ENCODE results near the gene SORBS1.
A peak's percentile ranks its signal among the peaks of the same experiment; 100 is the strongest.

Gene SORBS1
- total RNA-seq = 1.00 to 1.7 reads per million in 2 experiments

- DNase-seq (ENCODE audit: low read depth) = peak; percentile 84
Measured at GRCh38 chr10:95561177-95561863, at the start of gene SORBS1. Gene SORBS1, minus strand, starts transcription at chr10:95561371. Its CDS starts 120,236 bp downstream, at chr10:95441135.

DNA sequence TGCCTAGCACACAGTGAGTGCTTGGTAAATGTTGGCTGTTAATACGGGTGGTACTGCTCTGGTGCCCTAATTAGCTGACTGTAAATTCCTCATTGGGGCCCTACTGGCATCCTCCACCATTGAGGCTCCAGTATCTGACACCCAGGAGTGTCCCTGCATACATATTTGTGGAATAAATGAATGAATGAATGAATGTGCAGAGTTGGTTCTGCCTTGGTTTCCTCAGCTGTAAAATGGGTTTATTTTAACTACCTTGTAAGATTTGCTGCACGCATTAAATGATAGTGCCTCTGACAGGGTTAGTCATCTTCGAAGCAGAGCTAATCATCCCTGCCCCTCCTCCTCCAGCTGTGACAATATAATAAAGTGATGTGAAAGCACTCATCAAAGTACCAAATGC, 49.6 kb upstream of the SORBS1 start:
- DNase-seq (ENCODE audit: low read depth) = no peak

GRCh38 chr10:95606922-95607321, 45.8 kb upstream of the SORBS1 start:
- no peak for DNase-seq (ENCODE audit: low read depth)

DNA sequence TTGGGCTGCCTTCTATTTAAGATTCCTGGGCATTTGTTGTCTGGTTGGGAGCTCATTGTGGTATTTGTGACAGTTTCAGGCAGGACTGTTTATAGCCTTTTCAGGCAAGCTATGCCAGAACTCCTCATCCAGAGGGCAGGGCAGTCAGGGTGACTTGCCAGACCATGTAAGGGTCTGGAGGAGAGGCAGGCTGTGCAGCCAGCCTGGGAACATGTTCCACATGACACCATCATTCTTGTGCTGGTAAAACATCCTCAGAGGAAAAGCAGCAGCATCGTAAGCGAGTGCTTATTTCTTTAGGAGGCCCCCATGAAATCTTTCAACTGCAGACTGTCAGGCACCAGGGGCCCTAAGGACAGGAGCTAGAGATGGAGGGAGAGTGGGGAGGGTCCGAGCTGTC, 44.0 kb upstream of the SORBS1 start:
- DNase-seq (ENCODE audit: low read depth) = no peak

DNA sequence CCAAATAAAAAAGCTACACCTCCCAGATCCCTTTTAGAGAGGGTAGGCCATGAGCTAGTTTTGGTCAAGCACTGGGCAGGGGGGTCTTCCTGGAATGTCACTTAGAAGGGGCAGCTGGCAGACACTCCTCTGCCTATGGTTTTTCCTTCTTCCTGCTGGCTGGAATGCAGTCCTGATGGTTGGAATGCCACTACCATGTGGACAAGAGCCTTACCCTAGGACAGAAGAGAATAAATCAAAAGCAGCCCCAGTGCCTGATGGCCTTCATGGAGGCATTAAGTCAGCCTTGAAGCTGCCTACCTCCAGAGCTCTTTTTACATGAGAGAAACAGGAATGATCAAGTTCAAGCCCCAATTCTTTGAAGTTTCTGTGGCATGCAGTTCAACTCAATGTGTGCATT, 43.5 kb upstream of the SORBS1 start:
- no peak for DNase-seq (ENCODE audit: low read depth)

DNA sequence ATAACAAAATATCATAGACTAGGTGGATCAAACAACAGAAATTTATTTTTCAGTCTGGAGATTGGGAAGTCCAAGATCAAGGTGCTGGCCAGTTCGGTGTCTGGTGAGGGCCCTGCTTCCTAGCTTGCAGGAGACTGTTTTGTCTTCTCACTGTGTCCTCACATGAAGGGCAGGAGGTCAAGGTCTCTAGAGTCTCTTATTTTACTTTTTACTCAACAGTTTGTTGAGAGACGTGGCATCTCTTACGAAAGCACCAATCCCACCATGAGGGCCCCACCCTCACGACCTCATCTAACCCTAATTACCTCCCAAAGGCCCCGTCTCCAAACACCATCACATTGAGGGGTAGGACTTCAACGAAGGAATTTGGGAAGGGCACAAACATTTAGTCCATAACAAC, 41.2 kb upstream of the SORBS1 start:
- no peak for DNase-seq (ENCODE audit: low read depth)

GRCh38 chr10:95601116-95601719, 40.0 kb upstream of the SORBS1 start:
- DNase-seq (ENCODE audit: low read depth) = peak; percentile 9

DNA sequence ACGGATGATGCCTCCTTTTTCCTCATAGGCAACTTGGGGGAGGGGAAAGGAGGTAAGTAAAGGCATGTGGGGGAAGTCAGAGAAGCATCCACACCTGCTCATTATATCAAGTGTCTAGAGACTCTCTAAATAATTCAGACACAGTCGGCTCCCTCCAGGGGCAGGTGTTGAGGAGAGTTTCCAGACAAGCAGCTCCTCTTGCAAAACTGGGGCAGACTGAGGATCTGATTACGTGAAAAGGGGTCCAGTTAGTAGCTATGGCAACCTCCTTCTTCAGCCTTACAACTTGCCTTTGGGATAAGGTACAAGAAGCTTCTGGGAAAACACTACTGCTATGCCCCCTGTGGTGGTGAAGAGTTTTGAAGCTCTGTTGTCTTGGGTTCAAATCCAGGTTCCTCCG, 39.0 kb upstream of the SORBS1 start:
- DNase-seq (ENCODE audit: low read depth) = no peak

DNA sequence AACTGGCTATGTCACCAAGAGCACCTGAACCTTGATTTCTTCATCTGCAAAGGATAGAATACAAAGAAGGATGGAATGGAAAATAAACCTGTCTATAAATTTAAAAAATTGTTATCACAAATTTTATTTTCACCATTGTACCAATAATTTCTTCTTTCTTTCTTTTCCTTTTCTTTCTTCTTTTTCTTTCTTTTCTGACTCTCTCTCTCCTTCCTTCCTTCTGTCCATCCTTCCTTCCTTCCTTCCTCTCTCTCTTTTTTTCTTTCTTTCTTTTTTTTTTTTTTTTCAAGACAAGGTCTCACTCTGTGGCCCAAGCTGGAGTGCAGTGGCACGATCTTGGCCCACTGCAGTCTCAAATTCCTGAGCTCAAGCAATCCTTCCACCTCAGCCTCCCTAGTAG, 36.6 kb upstream of the SORBS1 start:
- DNase-seq (ENCODE audit: low read depth) = no peak

- no peak for DNase-seq (ENCODE audit: low read depth)
Measured at GRCh38 chr10:95588025-95588424, 26.9 kb upstream of the SORBS1 start.

- no peak for DNase-seq (ENCODE audit: low read depth)
Measured at GRCh38 chr10:95579835-95580535, 18.8 kb upstream of the SORBS1 start.

- DNase-seq (ENCODE audit: low read depth) = no peak
Measured at GRCh38 chr10:95579292-95579691, 18.1 kb upstream of the SORBS1 start.

DNA sequence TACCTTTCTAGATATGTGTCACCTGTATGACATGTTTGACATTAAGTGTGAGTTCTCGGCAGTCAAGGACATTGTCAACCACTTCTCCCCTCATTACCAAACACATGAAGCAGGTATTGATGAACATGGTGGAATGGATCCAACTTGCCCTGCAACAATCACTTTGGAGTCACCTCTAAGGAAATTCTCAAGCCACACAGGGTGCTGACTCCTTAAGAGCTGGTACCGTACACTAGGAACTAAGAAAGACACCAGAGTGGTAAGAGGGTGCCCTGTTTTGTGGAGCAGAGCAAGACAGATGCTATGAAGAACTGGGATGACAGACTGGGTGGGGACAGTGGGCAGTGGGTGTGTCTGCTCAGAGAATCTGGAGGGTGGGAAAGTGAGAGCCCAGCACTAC, 17.4 kb upstream of the SORBS1 start:
- no peak for DNase-seq (ENCODE audit: low read depth)

- no peak for DNase-seq (ENCODE audit: low read depth)
Measured at GRCh38 chr10:95574649-95575365, 13.6 kb upstream of the SORBS1 start.

- no peak for DNase-seq (ENCODE audit: low read depth)
Measured at GRCh38 chr10:95573964-95574604, 12.9 kb upstream of the SORBS1 start.

GRCh38 chr10:95573527-95573926, 12.4 kb upstream of the SORBS1 start:
- DNase-seq (ENCODE audit: low read depth) = no peak

DNA sequence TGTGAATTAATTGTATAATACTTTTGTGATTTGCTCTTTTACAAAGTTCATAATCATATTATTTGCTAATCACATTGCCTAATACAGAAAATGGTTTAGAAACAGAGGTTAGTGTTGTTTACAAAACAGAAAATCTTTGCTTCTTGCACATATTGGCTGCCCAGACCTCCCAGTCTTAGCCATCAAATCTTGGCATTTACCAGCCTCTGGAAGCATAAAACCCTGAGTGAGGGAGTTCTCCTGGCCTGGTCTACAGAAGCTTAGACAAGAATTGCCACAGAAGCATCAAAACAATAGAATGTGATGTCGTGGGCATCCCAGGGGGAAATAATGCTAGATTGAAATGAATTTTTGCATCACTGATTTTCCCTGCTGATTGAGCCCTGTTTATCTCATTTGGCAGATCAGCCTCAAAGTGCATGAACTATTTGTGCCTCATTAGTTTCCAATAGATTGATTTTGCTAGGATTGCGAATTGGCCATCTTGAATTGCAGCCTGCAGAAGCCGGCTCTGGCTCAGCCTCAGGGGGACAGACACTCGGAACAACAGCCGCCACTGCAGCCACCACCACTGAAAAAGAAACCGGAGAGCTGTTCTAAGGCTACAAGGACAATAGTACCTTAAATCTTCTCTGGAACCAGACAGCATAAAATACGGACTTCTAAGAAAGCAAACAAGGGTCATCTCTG, 11.1 kb upstream of the SORBS1 start:
- no peak for DNase-seq (ENCODE audit: low read depth)

DNA sequence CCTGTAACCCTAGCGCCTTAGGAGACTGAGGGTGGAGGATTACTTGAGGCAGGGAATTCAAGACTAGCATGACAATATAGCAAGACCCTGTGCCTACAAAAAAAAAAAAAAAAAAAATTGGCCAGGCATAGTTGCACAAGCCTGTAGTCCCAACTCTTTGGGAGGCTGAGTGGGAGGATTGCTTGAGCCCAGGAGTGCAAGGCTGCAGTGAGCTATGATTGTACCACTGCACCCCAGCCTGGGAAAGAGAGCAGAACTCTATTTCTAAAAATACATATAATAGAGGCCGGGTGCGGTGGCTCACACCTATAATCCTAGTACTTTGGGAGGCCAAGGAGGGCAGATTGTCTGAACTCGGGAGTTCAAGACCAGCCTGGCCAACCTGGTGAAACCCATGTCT, 10.2 kb upstream of the SORBS1 start:
- no peak for DNase-seq (ENCODE audit: low read depth)

GRCh38 chr10:95569368-95569767, 8.2 kb upstream of the SORBS1 start:
- no peak for DNase-seq (ENCODE audit: low read depth)

DNA sequence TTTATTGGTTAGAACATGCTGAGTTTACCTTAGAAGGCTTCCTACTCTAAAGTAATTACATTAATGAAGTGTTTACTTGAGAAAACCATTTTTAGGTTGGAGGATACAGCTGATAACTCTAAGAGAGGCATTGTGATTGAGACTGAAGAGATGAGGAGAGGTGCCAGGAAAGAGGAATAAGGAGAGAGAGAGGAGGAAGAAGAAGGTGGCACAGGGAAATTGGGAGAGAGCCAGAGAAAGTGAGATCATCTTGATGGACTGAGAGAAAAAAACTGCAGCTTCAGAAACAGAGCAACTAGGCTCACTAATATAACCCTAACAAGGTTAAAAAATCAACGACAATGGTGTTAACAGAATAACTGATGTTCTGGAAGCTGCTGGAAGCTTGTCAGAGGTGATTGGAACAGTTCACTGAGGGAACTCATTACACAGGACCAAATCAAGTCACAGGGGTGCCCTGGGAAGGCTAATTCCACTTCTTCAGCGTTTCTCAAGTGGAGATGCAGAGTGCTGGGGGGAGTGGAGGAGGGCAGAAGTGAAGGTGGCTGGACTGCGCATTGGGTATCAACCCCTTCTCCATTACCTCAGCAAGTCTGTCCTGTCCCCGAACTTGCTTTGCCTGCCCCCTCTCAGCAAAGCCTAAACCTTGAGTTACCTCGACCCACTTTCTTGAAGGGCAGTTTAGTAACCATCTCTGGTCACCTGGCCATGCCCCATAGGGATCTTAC, 6.9 kb upstream of the SORBS1 start:
- no peak for DNase-seq (ENCODE audit: low read depth)

- no peak for DNase-seq (ENCODE audit: low read depth)
Measured at GRCh38 chr10:95566136-95566535, 5.0 kb upstream of the SORBS1 start.

All from T follicular helper cell (primary cell).